GM18909 (cell line): ENCODE results near the gene SPPL2B.
"Not testable (repeated sequence)": the region's sequence is repeated elsewhere in the genome, so short reads cannot be mapped to it uniquely, and the experiment has no call there.

Experiments used
- ATAC-seq: cut with Tn5 transposase; IDR thresholded peaks from one replicate; pipeline ENCODE4 v1.9.1; 2021; ENCODE audit warnings: mild to moderate bottlenecking; ENCODE audit not compliant: unreplicated experiment, poor library complexity

SPPL2B gene

DNA sequence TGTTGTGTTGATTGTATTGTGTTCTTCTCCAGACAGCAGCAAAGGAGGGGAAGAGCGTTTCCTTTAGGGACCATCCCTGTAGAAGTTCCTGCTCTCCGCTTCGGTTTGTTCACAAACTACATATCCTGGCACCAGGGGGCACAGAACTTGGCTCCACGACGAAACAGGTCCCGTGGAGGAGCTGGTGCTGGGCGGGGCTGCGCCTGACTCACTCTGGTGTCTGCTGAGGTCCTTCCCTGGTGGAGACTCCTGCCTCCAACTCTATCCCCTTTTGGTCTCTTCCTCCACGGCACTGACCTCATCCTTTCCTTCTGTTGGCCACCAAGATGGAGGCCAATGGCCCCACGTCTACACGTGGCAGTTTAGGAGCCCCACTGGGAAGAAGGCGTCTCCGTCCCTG is 46.3 kb downstream of the SPPL2B start:
- ATAC-seq: no peak

DNA sequence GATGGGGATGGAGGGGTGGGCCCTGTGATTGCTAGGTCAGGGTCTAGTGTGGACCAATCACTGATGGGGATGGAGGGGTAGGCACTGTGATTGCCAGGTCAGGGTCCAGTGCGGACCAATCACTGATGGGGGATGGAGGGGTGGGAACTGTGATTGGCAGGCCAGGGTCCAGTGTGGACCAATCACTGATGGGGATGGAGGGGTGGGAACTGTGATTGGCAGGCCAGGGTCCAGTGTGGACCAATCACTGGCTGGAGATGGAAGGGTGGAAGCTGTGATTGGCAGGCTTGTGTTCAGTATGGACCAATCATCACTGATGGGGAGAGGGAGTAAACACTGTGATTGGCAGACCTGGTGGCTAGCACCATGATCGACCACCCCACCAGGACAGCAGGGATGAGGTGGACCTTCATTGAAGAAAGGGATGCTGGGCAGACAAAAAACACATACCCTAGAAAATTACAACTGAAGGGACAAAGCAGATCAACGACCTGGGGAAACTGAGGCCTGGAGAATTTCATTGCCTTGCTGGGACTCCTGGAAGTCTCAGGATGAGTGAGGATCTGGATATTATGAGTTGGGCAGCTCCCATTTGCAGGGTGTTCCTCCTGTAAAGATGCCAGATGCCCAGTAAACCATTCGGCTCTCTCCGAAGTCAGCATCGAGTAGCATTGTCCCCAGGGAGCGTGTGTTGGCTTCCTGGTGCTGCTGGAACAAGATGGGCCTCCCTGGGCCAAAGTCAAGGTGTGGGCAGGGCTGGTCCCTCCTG is 47.1 kb downstream of the SPPL2B start:
- ATAC-seq: no peak

DNA sequence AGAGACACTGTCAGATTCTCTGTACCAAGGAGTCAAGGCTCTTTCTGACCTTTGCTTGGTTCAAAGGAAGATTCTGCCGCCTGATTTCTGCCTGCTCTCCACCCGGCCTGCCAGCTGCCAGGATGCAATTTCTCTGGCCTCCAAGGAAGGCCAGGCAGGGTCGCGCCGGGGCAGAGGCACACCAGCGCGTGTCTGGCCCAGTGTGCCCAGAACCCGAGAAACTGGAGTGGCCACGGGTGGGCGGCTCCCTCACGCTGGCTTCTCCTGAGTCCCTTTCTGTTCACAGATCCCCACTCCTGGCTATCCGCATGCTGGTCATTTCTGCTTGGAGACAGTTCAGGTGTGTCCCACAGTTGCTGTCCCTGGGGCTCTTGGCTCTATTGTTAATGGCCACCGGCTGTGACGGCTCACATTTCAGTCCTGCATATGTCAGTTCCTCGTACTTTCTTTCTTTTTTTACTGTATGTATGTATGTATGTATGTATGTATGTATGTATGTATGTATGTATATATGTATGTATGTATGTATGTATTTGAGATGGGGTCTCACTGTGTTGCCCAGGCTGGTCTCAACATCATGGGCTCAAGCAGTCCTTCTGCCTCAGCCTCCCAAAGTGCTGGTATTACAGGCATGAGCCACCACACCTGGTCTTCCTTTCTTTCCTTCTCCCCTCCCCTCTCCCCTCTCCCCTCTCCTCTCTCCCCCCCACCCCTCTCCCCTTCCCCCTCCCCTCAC is 48.5 kb downstream of the SPPL2B start:
- no peak for ATAC-seq

DNA sequence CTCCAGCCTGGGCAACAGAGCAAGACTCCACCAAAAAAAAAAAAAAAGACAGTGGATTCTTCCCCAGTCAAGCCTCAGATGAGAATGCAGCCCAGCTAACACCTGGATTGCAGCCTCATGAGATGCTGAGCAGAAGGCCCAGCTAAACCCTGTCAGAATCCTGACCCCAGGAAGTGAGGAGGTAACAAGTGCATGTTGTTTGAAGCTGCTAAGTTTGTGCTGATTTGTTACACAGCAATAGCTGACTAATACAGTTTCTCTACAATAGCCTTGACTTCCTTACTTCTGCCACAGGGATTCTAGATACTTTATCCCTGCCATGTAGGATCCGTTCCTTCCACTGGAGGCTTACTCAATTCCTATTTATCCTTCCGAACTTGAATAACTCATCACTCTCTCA is 52.1 kb downstream of the SPPL2B start:
- ATAC-seq: no peak

DNA sequence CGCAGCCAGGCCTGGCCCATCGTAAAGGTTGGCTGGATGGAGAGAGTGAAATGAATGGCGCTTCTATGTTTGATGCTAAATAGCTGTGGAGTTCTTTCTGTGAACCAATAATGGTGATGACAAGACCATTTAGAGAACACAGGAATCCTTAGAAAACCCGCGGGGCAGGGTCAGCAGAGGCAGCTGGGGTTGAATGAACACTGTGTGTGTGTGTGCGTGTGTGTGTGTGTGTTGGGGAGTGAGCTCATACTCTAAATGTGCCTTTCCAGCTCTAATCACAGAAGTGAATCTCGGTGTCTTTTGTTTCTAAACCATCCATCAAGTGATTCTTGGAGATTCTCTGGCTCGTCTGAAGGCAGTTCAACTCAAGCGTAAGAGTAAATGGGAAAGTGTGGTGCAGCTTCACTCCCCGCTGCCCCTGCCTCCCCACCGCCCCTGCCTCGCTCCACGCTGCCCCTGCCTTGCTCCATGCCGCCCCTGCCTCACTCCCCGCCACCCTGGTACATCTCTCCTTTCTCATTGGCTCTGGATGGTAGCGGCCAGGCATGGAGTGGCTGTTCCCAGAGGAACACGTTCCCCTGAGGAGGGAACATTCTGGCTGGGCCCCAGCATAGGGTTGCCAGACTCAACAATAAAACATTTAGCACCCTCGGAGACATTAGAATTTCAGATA is 52.8 kb downstream of the SPPL2B start:
- no peak for ATAC-seq

DNA sequence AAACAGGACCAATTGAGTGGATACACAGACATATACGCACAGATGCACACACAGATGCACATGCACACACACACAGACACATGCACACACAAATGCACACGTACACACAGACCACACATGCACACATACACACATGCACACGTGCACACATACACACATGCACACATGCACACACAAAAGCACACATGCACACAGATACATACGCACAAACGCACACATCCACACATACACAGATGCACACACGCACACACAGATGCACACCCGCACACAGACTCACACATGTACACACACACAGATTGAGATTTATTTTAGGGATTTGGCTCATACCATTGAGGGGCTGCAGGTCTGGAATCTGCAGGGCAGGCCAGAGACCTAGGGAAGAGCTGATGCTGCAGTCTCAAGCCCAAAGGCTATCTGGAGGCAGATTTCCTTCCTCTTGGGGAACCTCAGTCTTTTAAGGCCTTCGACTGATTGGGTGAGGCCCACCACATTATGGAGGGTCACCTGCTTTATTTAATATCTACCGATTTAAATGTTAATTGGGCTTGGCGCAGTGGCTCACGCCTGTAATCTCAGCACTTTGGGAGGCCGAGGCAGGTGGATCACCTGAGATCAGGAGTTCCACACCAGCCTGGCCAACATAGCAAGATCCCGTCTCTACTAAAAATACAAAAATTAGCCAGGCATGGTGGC is 54.2 kb downstream of the SPPL2B start:
- no peak for ATAC-seq

DNA sequence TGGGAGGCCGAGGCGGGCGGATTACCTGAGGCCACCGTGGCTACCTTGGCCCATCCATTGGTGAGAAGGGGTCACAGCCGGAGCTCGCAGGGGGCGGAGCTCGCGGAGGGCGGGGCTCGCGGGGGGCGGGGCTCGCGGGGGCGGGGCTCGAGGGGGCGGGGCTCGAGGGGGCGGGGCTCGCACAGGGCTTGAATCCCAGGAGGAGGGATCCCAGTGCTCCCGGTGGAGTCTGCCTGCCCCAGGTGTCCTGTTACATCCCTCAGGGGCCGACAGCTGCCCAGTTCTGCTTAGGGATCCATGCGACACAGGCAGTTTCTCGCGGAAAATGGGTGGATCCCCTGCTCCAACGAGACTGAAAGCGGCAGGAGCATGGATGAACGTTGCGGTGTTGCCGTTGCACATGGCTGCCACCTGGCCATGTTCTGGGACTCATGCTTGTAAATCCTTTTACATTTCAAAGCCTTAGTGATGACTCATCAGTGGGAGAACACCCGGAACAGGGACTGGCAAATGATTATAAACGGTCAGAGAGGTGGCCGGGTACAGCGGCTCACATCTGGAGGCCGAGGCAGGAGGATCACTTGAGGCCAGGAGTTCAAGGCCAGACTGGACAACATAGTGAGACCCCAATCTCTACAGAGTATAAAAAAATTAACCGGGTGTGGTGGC is 56.7 kb downstream of the SPPL2B start:
- no peak for ATAC-seq

DNA sequence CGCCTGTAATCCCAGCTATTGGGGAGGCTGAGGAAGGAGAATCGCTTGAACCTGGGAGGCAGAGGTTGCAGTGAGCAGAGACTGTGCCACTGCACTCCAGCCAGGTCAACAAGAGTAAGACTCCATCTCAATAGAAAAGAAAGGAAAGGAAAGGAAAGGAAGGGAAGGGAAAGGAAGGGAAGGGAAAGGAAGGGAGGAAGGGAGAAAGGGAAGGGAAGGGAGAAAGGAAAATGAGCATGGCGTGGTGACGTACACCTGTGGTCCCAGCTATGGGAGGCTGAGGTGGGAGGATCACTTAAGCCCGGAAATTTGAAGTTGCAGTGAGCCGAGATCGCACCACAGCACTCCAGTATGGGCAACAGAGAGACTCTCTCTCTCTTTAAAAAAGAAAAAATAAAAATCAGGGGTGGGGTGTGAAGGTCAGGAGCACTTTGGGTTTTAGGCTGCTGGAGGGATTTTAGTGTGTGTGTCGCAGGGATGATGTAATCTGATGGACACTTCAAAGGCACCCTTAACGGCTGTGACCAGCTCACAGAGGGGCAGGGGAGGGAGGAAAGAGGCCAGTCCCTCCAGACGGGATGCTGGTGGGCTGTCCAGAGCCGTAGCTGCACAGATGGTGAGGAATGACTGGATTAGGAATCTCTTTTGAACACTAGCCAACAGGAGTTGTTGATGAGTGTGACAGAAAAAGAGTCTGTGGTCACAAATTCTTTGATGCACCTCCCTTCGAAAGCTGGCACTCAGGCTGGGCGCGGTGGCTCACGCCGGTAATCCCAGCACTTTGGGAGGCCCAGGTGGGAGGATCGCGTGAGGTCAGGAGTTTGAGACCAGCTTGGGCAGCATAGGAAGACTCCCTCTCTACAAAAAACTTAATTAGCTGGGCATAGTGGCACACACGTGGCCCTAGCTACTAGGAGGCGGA is 59.1 kb downstream of the SPPL2B start:
- ATAC-seq: no peak

DNA sequence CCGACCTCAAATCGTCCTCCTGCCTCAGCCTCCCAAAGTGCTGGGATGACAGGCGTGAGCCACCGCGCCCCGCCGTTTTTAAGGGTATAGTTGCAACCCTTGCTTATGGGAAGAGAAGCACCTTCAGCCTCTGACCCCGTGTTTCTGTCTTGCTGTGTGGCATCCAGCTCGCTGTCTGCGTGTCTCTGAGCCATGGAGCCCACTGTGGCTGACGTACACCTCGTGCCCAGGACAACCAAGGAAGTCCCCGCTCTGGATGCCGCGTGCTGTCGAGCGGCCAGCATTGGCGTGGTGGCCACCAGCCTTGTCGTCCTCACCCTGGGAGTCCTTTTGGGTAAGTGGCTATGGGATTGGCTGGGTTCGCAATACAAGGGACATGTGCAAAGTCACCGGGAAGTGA is 61.1 kb downstream of the SPPL2B start:
- no peak for ATAC-seq

DNA sequence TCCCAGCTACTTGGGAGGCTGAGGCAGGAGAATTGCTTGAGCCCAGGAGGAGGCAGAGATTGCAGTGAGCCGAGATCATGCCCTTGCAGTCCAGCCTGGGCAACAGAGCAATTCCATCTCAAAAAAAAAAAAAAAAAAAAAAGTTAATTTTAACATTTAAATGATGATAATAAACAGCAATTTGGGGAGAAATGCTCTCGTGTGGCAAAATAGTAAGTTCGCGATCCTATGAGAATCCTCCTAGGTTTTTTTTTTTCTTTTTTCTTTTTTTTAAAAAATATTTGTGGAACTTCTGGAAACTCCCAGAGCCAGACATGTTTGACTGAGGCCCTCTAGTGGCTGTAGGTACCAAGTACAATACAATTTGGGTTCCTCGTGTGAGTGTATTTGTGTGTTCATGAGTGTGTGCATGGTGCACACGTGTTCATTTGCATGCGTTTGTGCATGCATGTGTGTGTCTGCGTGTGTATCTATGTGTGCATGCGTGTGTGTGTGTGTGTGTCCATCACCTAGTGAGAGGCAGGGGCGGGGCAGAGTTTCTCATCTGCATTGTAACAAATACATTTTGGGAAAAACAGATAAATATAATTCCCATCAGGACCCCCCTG is 62.7 kb downstream of the SPPL2B start:
- ATAC-seq: no peak

DNA sequence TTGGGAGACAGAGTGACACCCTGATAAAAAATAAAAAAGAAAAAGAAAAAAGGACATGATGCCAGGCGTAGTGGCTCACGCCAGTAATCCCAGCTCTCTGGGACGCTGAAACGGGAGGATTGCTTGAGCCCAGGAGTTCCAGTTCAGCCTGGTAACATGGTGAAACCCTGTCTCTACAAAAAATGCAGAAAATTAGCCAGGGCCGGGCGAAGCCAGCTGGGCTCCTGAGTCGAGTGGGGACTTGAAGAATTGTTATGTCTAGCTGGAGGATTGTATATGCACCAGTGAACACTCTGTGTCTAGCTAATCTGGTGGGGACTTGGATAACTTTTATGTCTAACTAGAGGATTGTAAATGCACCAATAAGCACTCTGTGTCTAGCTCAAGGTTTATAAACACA is 63.9 kb downstream of the SPPL2B start:
- no peak for ATAC-seq

DNA sequence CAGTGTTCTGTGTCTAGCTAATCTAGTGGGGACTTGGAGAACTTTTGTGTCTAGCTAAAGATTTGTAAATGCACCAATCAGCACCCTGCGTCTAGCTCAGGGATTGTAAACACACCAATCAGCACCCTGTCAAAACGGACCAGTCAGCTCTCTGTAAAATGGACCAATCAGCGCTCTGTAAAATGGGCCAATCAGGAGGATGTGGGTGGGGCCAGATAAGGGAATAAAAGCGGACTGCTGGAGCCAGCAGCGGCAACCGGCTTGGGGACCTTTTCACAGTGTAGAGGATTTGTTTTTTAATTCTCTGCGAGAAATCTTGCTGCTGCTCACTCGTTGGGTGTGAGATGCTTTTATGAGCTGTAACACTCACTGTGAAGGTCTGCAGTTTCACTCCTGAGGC is 64.4 kb downstream of the SPPL2B start:
- not testable (repeated sequence) for ATAC-seq

DNA sequence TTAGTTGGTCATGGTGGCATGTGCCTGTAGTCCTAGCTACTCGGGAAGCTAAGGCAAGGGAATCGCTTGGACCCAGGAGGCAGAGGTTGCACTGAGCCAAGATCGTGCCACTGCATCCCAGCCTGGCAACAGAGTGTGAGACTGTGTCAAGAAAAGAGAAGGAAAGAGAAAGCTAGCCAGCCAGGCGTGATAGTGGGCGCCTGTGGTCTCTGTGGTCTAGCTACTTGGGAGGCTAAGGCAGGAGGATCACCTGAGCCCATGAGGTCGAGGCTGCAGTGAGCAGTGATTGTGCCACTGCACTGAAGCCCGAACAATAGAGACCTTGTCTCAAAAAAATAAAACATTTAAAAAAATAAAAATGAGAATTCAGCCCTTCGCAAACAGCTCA is 65.6 kb downstream of the SPPL2B start:
- ATAC-seq: no peak

DNA sequence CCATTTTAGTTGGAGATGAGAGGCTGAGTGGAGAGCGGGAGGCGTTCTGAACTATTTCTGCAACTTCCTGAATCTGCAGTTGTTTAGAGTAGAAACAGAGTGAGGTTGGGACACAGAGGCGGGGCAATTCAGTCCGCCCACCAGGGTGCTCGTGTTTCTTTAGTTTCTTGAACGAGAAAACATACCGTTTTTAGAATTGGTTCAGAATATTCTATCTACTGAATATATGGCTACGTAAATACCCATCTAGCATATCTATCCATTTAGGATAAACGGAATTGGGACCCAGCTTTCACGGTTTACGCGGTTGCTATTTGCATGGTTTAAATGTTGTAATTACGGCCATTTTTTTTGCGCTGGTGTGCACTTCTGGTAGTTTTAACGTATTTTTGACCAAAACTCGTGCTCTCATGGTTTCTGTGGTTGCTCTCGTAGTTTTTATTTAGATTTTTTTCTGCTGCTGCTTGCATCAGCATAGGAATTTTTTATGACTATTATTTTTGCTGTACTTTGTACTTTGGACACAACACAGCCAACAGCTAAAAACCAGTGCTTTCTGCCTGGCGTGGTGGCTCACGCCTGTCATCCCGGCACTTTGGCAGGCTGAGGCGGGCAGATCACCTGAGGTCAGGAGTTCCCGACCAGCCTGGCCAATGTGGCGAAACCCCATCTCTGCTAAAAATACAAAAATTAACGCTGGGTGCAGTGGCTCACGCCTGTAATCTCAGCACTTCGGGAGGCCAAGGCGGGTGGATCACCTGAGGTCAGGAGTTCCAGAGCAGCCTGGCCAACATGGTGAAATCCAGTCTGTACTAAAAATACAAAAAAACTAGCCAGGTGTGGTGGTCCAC is 66.2 kb downstream of the SPPL2B start:
- ATAC-seq: no peak

DNA sequence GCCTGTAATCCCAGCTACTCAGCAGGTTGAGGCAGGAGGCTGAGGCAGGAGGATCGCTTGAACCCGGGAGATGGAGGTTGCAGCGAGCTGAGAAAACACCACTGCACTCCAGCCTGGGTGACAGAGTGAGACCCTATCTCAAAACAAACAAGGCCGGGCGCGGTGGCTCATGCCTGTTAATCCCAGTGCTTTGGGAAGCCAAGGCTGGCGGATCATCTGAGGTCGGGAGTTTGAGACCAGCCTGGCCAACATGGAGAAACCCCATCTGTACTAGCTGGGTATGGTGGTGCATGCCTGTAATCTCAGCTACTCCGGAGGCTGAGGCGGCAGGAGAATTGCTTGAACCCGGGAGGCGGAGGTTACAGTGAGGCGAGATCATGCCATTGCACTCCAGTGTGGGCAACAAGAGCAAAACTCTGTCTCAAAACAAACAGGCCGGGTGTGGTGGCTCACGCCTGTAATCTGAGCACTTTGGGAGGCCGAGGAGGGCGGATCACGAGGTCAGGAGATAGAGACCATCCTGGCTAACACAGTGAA is 66.9 kb downstream of the SPPL2B start:
- not testable (repeated sequence) for ATAC-seq

DNA sequence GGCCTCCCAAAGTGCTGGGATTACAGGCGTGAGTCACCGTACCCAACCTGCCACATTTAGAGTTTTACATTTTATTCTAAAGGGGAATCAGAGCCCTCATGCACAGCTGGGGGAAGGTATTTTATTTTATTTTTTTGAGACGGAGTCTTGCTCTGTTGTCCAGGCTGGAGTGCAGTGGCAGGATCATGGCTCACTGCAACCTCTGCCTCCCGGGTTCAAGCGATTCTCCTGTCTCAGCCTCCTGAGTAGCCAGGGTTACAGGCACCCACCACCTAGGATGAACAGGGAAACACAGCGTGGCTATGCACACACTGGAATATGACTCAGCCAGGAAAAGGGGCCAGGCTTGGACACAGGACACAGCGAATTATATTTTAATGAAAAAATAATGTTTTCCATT is 68.7 kb downstream of the SPPL2B start:
- ATAC-seq: not testable (repeated sequence)

DNA sequence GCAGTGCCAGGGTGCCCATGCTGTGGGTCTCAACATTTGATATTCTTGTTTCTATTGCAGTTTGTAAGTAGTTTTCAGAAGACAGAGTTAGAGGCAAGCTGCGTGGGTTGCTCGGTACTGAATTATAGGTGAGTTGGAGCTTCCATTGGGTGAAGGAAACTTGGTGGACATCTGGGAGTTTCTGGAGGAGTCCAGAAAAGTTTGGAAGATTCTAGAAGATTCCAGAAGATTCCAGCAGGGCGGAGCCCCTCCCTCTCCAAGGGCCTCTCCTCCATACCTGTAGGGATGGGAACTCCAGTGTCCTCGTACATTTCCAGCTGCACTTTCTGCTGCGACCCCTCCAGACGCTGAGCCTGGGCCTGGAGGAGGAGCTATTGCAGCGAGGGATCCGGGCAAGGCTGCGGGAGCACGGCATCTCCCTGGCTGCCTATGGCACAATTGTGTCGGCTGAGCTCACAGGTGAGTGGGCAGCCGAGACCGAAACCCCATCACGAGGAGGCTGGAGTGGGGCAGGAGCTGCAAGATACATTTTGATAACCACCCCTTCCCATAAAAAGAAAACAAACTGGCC is 70.3 kb downstream of the SPPL2B start:
- no peak for ATAC-seq
